Epithelial cell of esophagus (primary cell): Measurements from ENCODE around the gene SEC61A1.

Experiments used
- DNase-seq: peaks from one replicate; pipeline ENCODE4 v3.0.0; 2010; ENCODE audit warnings: low read depth
- H3K4me3 ChIP-seq: 2 replicates; pipeline ENCODE4 v1.5.1; 2011; ENCODE audit warnings: mild to moderate bottlenecking, low read length, control low read depth
- TF ChIP-seq, protein P1 (sequence below): IDR thresholded peaks from 2 replicates; pipeline ENCODE4 v1.5.1; 2011; ENCODE audit warnings: low read depth, mild to moderate bottlenecking, low read length, control low read depth, inconsistent platforms; ENCODE audit not compliant: insufficient read depth; ENCODE audit errors: missing control alignments

The SEC61A1 gene

DNA sequence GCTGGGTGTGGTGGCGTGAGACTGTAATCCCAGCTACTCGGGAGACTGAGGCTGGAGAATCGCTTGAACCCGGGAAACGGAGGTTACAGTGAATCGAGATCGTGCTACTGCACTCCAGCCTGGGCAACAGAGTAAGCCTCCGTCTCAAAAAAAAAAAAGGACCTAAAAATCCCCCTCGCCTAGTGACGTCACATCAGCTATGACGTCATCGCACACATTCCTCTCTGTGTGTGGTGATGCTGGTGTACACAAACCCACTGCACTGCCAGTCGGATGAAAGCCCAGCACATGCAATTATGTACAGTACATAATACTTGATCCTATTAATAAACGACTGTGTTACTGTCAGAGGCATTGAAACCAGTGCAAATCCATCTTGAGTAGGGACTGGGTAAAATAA is 40.2 kb upstream of the SEC61A1 start:
- TF ChIP-seq, protein P1, sequence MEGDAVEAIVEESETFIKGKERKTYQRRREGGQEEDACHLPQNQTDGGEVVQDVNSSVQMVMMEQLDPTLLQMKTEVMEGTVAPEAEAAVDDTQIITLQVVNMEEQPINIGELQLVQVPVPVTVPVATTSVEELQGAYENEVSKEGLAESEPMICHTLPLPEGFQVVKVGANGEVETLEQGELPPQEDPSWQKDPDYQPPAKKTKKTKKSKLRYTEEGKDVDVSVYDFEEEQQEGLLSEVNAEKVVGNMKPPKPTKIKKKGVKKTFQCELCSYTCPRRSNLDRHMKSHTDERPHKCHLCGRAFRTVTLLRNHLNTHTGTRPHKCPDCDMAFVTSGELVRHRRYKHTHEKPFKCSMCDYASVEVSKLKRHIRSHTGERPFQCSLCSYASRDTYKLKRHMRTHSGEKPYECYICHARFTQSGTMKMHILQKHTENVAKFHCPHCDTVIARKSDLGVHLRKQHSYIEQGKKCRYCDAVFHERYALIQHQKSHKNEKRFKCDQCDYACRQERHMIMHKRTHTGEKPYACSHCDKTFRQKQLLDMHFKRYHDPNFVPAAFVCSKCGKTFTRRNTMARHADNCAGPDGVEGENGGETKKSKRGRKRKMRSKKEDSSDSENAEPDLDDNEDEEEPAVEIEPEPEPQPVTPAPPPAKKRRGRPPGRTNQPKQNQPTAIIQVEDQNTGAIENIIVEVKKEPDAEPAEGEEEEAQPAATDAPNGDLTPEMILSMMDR: no peak
- DNase-seq: no peak
- H3K4me3 ChIP-seq: no peak overlapping the region

DNA sequence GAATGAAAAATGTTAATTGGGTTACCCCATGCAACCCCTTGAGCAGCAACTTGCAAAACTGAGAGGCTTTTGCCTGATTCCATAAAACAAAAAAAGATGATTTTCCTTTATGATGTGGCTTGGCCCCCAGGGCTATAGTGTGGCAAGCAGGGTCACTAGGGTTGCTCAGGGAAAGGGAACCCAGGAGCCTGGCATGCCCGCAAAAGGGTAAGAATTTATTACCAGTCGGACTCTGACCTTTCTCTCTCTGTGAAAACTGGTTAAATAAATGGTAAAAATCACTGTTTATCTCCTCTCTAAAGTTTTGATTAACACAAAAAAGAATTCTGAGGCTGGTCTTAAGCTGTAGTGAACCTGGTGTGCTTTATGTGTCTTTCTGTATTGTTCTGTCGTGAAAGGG is 37.7 kb upstream of the SEC61A1 start:
- TF ChIP-seq, protein P1: no peak
- no peak overlapping the region for H3K4me3 ChIP-seq
- DNase-seq: no peak

DNA sequence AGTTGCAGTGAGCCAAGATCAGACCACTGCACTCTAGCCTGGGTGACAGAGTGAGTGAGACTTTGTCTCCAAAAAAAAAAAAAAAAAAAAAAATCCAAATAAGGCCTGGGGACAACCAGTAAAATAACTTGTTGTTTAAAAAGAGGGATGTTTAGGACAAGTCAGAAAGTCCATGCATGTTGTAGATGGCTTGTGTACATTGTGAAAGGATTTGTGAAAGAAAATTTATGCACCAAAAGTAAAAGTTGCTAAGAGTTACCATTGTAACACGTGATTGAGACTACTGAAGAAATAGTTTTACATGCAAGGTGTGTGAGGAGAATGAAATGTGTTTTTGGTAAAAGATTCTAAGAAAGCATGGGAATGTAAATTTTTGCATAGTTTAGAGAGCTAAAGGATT is 35.7 kb upstream of the SEC61A1 start:
- no peak overlapping the region for H3K4me3 ChIP-seq

DNA sequence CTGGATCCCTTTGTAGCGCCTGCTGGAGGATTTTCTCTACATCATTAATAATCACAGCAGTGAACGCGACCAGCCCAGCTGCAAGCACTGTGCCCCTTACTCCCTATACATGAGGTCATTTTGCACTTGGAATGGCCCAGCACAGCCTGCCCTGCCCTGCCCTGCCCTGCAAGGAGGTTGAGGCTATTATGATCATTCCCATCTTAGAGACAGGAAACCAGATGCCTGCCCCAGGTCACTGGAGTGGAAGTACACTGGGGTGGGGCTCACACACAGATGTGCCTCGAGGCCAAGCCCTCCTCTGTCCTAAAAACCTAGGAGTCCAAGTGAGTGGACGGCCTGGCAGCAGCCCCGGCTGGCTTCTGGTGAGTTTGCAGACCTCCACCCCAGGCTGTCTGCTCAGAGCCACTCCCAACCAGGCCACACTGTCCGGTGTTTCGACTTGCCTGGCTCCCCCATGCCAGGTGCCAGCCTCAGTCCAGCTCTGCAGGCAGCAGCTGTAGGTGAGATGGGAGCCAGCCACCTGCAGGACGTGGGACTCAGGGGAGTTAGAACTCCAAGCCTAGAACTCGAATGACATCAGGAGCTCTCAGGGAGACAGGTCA is 30.4 kb upstream of the SEC61A1 start:
- TF ChIP-seq, protein P1: no peak
- no peak overlapping the region for H3K4me3 ChIP-seq
- no peak for DNase-seq

More for the DNA sequence above, 35.7 kb upstream of the SEC61A1 start:
- no peak for DNase-seq
- TF ChIP-seq, protein P1: no peak

DNA sequence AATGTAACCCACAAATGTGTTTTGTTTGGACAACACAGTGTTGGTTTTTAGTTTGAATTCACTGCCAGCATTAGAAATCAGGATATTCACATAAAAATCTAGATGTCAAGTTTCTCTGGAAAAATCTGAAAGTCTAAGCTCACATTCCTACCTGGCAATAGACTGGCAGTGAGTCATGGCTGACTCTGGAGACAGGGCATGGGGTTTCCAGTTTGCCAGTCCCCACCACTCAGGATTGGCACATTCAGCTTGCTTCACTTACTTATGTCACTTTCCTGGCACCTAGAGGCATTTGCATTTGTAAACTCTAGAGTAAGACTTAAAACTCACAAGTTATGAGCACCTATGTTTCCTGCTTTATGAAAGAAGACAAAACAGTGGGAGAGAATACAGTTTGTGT is 19.1 kb upstream of the SEC61A1 start:
- TF ChIP-seq, protein P1: no peak
- DNase-seq: peak; percentile 87
- no peak overlapping the region for H3K4me3 ChIP-seq

DNA sequence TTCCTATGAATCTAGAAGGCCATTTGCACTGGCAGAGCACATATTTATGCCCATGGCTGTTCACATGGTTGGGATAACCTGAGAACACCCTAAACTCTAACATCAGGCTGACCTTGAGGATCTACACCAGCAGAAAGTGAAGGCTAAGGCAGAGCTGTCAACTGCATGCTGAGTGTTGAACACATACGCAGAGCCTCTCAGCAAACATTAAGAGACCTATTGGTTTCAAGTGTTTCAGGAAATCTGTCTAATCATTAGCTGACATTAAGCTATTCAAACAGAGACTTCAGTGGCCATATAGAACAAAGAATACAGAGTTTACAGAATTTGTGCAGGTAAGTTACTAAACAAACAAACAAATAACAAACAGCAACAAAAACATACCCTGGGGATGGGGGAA is 16.1 kb upstream of the SEC61A1 start:
- H3K4me3 ChIP-seq: no peak overlapping the region
- no peak for DNase-seq
- TF ChIP-seq, protein P1: no peak

DNA sequence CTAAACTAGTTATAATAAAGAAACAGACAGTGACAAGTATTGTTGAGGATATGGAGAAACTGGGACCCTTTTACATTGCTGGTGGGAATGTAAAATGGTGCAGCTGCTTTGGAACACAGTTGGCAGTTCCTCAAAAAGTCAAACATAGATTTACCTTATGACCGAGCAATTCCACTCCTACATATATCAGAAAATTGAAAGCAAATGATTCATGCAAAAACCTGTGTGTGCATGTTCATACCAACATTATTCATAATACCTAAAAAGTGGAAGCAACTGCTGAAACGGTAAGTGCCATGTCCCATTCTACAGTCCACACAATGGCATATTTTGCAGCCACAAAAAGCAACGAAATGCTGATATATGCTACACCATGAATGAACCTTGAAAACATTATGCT is 12.2 kb upstream of the SEC61A1 start:
- TF ChIP-seq, protein P1: no peak
- no peak overlapping the region for H3K4me3 ChIP-seq
- peak; percentile 75 for DNase-seq
